Smooth muscle cell (in vitro differentiated cells): ENCODE measurements around the gene BHMT. TPM values are rescaled to one million over a fixed set of nuclear protein-coding genes. Genes with fewer than 3 reads are reported as not detected.

Source experiments
- DNase-seq: peaks from one replicate; lab custom pipeline; 2025; ENCODE audit not compliant: unreplicated experiment; lab: John Stamatoyannopoulos, UW
- H2AFZ ChIP-seq: fragments of 200-600 bp; sonication (generic); 2 replicates; pipeline ENCODE4 v1.6.0; 2016; ENCODE audit warnings: antibody characterized with exemption, low read depth, mild to moderate bottlenecking
- H3F3A ChIP-seq: fragments of 200-600 bp; sonication (generic); 2 replicates; pipeline ENCODE4 v1.6.0; 2017; ENCODE audit warnings: antibody characterized with exemption, low read depth
- H3K27ac ChIP-seq: fragments of 200-600 bp; sonication (generic); 2 replicates; pipeline ENCODE4 v1.5.1; 2016; ENCODE audit warnings: low read depth, mild to moderate bottlenecking
- H3K27me3 ChIP-seq: fragments of 200-600 bp; sonication (generic); 2 replicates; pipeline ENCODE4 v1.6.1; 2016; ENCODE audit warnings: low read depth, mild to moderate bottlenecking
- H3K36me3 ChIP-seq: fragments of 200-600 bp; sonication (generic); 2 replicates; pipeline ENCODE4 v1.5.1; 2016; ENCODE audit warnings: low read depth
- H3K4me1 ChIP-seq: fragments of 200-600 bp; sonication (generic); 2 replicates; pipeline ENCODE4 v1.5.1; 2016; ENCODE audit warnings: low read depth
- H3K4me2 ChIP-seq: fragments of 200-600 bp; sonication (generic); 2 replicates; pipeline ENCODE4 v1.6.0; 2016; ENCODE audit warnings: mild to moderate bottlenecking
- H3K4me3 ChIP-seq: fragments of 200-600 bp; sonication (generic); 2 replicates; pipeline ENCODE4 v1.5.1; 2016; ENCODE audit warnings: mild to moderate bottlenecking
- H3K79me2 ChIP-seq: fragments of 200-600 bp; sonication (generic); 2 replicates; pipeline ENCODE4 v1.6.0; 2016; ENCODE audit warnings: low read depth, mild to moderate bottlenecking
- H3K9ac ChIP-seq: fragments of 200-600 bp; sonication (generic); 2 replicates; pipeline ENCODE4 v1.6.0; 2016; ENCODE audit warnings: low read depth
- H3K9me3 ChIP-seq: fragments of 200-600 bp; sonication (generic); replicated peaks from 2 replicates; pipeline ENCODE4 v1.5.1; 2016; ENCODE audit warnings: low read depth
- H4K20me1 ChIP-seq: fragments of 200-600 bp; sonication (generic); 2 replicates; pipeline ENCODE4 v1.6.0; 2016; ENCODE audit warnings: low read depth
- WGBS: methylation state at CpG from one replicate; pipeline ENCODE4 v1.1.7; 2016; ENCODE audit warnings: low lambda C conversion rate; 5-methylcytosine and 5-hydroxymethylcytosine counted together
- polyA plus RNA-seq: library from polyadenylated mRNA; unstranded; fragments of >200 nt; fragmentation: Nextera tagmentation; extraction: Ambion mirVana; gene quantifications from 2 replicates; pipeline ENCODE4 v1.2.1, GENCODE V29; 2016
- total RNA-seq: library from RNA; depleted of rRNA; stranded (reverse); fragments of >200 nt; gene quantifications from 2 replicates; pipeline ENCODE4 v1.2.3, GENCODE V29; 2014
- TF ChIP-seq, protein P1 (sequence below): fragments of 200-600 bp; sonication (generic); IDR thresholded peaks from 2 replicates; pipeline ENCODE4 v1.5.1; 2017; ENCODE audit warnings: borderline replicate concordance, mild to moderate bottlenecking, antibody characterized with exemption; ENCODE audit not compliant: insufficient read depth, poor library complexity, severe bottlenecking

BHMT gene
- total and polyA plus RNA-seq, 2 experiments from 2014 or later, result not detected

DNA sequence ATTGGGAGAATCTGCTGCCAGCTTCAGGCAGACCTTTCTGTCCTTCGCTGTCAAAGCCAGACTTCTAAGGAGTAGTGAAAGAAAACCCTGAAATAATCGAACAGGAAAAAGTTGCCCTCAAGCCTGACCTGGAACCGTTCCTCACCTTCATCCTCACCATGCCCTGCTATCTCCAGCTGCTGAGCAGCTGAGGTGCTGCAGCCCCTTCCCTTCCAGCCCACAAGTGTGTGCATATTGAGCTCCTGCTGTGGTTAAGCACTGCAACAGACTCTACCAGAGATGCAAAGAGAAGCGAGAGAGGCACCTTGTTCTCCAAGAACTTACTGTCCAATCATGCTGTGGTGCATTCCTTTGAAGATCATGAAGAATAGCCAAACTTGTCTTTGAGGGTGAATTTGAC lies 23.1 kb upstream of the BHMT start:
- Histone ChIP-seq H3K4me1 (no peaks in the 10 kb centered on the region), H3K4me3 (no peak overlapping the region), H4K20me1 (no peaks in the 10 kb centered on the region), H2AFZ (no peak overlapping the region), H3K9me3 (no peaks in the 10 kb centered on the region), H3K27ac (no peak overlapping the region), H3K4me2 (no peak overlapping the region), H3K27me3 (peaks cover 7% of the 10 kb centered on the region), H3K79me2 (no peaks in the 10 kb centered on the region), H3K9ac (no peak overlapping the region), H3K36me3 (no peaks in the 10 kb centered on the region), H3F3A (no peaks in the 10 kb centered on the region)
- no peak for DNase-seq
- TF ChIP-seq, protein P1, sequence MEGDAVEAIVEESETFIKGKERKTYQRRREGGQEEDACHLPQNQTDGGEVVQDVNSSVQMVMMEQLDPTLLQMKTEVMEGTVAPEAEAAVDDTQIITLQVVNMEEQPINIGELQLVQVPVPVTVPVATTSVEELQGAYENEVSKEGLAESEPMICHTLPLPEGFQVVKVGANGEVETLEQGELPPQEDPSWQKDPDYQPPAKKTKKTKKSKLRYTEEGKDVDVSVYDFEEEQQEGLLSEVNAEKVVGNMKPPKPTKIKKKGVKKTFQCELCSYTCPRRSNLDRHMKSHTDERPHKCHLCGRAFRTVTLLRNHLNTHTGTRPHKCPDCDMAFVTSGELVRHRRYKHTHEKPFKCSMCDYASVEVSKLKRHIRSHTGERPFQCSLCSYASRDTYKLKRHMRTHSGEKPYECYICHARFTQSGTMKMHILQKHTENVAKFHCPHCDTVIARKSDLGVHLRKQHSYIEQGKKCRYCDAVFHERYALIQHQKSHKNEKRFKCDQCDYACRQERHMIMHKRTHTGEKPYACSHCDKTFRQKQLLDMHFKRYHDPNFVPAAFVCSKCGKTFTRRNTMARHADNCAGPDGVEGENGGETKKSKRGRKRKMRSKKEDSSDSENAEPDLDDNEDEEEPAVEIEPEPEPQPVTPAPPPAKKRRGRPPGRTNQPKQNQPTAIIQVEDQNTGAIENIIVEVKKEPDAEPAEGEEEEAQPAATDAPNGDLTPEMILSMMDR, result no peak
- WGBS, result 87% methylated on average over 4 of the region's 4 CpGs

DNA sequence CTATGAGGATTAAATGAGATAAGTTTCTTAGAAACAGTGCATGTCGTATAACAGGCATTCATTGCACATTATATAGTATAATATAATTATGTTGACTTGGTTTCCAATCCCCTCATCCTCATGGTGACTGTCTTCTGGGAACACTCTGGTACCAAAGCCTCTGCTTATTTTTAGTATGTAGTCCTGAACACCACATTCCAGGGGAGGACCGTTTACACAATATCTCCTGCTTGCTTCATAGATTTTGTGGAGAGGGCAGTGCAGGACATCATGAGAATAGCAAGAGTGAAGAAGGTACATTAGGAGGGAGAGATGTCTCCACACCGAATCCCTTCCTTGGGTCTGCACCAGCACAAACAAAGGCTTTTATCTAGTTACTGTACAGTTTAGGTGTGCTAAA lies 20.5 kb upstream of the BHMT start:
- Histone ChIP-seq H3K4me1 (no peaks in the 10 kb centered on the region), H3K27ac (no peak overlapping the region), H3K4me2 (no peak overlapping the region), H3K4me3 (no peak overlapping the region), H3K79me2 (no peaks in the 10 kb centered on the region), H4K20me1 (no peaks in the 10 kb centered on the region), H3F3A (no peaks in the 10 kb centered on the region), H3K9ac (no peak overlapping the region), H3K27me3 (peaks cover 7% of the 10 kb centered on the region), H3K9me3 (no peaks in the 10 kb centered on the region), H2AFZ (no peak overlapping the region), H3K36me3 (no peaks in the 10 kb centered on the region)
- 62% methylated on average over 3 of the region's 3 CpGs for WGBS
- DNase-seq, result no peak
- TF ChIP-seq, protein P1, result no peak

- H3K4me3 ChIP-seq, result no peak overlapping the region
- H3K36me3 ChIP-seq, result no peaks in the 10 kb centered on the region
- H3K9me3 ChIP-seq, result no peaks in the 10 kb centered on the region
- 75% methylated on average over 3 of the region's 3 CpGs for WGBS
- no peaks in the 10 kb centered on the region for H4K20me1 ChIP-seq
- H3K27me3 ChIP-seq, result peaks cover 7% of the 10 kb centered on the region
- no peaks in the 10 kb centered on the region for H3K4me1 ChIP-seq
- no peak overlapping the region for H3K9ac ChIP-seq
- H3K79me2 ChIP-seq, result no peaks in the 10 kb centered on the region
- no peak overlapping the region for H2AFZ ChIP-seq
- H3K27ac ChIP-seq, result no peak overlapping the region
- DNase-seq, result no peak
- TF ChIP-seq, protein P1, result no peak
- no peaks in the 10 kb centered on the region for H3F3A ChIP-seq
- H3K4me2 ChIP-seq, result no peak overlapping the region
Observed at GRCh38 chr5:79093762-79094161, 17.8 kb upstream of the BHMT start.

DNA sequence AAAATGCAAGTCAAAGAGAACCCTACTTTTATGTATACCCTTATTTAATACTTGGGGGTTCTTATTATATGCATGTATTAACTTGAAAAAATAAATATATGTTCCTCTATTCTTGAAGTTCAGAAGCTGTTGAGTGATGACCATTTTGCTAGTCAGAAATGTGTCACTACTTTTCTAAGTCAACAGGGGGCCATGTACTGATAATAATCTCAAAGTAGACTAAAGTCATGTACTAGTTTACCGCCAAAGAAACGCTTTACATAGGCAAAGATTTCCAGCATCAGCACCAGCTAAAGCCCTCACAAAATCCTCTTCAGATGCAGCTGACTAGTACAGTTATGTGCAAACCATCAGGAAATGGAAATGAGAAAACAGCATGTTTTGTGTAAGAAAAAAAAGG lies 5.7 kb upstream of the BHMT start:
- H3K27ac ChIP-seq, result no peak overlapping the region
- 83% methylated on average over 2 of the region's 2 CpGs for WGBS
- no peaks in the 10 kb centered on the region for H3K79me2 ChIP-seq
- peaks cover 54% of the 10 kb centered on the region for H3K27me3 ChIP-seq
- no peaks in the 10 kb centered on the region for H3K4me1 ChIP-seq
- H3K9me3 ChIP-seq, result no peaks in the 10 kb centered on the region
- no peaks in the 10 kb centered on the region for H3K36me3 ChIP-seq
- no peak for DNase-seq
- peaks cover 13% of the 10 kb centered on the region for H3F3A ChIP-seq
- TF ChIP-seq, protein P1, result no peak
- no peak overlapping the region for H3K9ac ChIP-seq
- no peaks in the 10 kb centered on the region for H4K20me1 ChIP-seq
- no peak overlapping the region for H2AFZ ChIP-seq
- H3K4me2 ChIP-seq, result no peak overlapping the region
- no peak overlapping the region for H3K4me3 ChIP-seq
